WERI-Rb-1 (cell line): Measurements from ENCODE around the gene CTSD.

Experiments used
- DNase-seq: peaks from one replicate; pipeline ENCODE4 v3.0.0-alpha.2; 2020
- H3K27ac ChIP-seq: fragments of 250-450 bp; sonication (Bioruptor Pico); 2 replicates; pipeline ENCODE4 v1.5.1; 2020; ENCODE audit warnings: mild to moderate bottlenecking, moderate library complexity
- H3K27me3 ChIP-seq: fragments of 250-450 bp; sonication (Bioruptor Pico); 2 replicates; pipeline ENCODE4 v1.5.1; 2021; ENCODE audit warnings: mild to moderate bottlenecking, low read depth, moderate library complexity; ENCODE audit not compliant: insufficient read depth, severe bottlenecking
- H3K36me3 ChIP-seq: fragments of 250-450 bp; sonication (Bioruptor Pico); 2 replicates; pipeline ENCODE4 v1.5.1; 2020; ENCODE audit warnings: mild to moderate bottlenecking, moderate library complexity
- H3K4me3 ChIP-seq: 2 replicates; pipeline ENCODE4 v1.5.1; 2011; ENCODE audit warnings: low read depth, mild to moderate bottlenecking, control low read depth, low read length
- H3K9me3 ChIP-seq: fragments of 250-450 bp; sonication (Bioruptor Pico); 2 replicates; pipeline ENCODE4 v1.5.1; 2021; ENCODE audit warnings: mild to moderate bottlenecking, moderate library complexity; ENCODE audit not compliant: severe bottlenecking
- TF ChIP-seq, protein P1 (sequence below): IDR thresholded peaks from 2 replicates; pipeline ENCODE4 v1.5.1; 2011; ENCODE audit warnings: low read depth, mild to moderate bottlenecking, control low read depth, inconsistent platforms, low read length

CTSD gene

DNA sequence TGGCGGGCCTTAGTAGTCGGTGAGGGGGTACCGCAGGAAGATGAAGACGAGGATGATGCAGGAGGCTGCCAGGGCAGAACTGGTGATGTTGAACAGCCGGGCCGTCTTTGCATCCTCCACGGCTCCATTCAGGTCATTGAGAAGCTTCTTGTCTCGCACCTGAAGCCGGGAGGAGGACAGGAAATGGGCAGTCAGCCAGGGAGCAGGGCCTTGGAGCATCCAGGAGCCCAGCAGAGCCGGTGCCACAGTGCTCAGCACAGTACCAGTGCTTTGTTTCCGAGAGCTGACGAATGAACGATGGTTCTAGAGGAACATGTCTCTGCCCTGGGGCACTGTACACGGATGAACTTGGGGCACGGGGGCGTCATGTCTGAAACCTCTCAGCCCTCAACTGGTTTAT lies 28.5 kb downstream of the CTSD start:
- H3K27ac ChIP-seq, result no peak overlapping the region
- TF ChIP-seq, protein P1, sequence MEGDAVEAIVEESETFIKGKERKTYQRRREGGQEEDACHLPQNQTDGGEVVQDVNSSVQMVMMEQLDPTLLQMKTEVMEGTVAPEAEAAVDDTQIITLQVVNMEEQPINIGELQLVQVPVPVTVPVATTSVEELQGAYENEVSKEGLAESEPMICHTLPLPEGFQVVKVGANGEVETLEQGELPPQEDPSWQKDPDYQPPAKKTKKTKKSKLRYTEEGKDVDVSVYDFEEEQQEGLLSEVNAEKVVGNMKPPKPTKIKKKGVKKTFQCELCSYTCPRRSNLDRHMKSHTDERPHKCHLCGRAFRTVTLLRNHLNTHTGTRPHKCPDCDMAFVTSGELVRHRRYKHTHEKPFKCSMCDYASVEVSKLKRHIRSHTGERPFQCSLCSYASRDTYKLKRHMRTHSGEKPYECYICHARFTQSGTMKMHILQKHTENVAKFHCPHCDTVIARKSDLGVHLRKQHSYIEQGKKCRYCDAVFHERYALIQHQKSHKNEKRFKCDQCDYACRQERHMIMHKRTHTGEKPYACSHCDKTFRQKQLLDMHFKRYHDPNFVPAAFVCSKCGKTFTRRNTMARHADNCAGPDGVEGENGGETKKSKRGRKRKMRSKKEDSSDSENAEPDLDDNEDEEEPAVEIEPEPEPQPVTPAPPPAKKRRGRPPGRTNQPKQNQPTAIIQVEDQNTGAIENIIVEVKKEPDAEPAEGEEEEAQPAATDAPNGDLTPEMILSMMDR, result no peak
- no peak overlapping the region for H3K4me3 ChIP-seq
- H3K27me3 ChIP-seq, result peaks cover 88% of the 10 kb centered on the region
- H3K9me3 ChIP-seq, result peaks cover 13% of the 10 kb centered on the region
- H3K36me3 ChIP-seq, result no peaks in the 10 kb centered on the region
- DNase-seq, result no peak

DNA sequence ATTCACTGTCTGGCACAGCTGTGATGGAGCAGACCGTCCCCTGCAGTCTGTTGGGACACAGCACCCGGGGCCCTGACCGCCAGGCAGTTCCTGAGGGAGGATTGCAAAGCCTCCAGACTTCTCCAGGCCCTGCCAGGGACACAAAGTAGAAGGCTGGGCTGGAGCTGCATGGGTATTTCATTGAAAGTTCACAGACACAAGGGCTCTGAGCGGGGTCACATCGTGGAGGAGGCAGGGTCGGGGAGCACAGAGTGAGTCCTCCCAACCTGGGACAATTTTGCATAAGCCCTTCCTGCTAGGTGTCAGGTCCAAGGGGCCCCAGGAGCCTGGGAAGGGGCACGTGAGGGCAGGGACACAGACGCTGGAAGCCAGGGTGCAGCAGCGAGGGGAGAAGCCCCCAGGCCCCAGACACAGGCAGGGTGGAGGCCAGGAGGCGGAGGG lies 29.1 kb downstream of the CTSD start:
- TF ChIP-seq, protein P1, result no peak
- Histone ChIP-seq H3K27me3 (peaks cover 91% of the 10 kb centered on the region), H3K36me3 (no peaks in the 10 kb centered on the region), H3K27ac (no peak overlapping the region), H3K9me3 (peaks cover 13% of the 10 kb centered on the region), H3K4me3 (no peak overlapping the region)
- no peak for DNase-seq

DNA sequence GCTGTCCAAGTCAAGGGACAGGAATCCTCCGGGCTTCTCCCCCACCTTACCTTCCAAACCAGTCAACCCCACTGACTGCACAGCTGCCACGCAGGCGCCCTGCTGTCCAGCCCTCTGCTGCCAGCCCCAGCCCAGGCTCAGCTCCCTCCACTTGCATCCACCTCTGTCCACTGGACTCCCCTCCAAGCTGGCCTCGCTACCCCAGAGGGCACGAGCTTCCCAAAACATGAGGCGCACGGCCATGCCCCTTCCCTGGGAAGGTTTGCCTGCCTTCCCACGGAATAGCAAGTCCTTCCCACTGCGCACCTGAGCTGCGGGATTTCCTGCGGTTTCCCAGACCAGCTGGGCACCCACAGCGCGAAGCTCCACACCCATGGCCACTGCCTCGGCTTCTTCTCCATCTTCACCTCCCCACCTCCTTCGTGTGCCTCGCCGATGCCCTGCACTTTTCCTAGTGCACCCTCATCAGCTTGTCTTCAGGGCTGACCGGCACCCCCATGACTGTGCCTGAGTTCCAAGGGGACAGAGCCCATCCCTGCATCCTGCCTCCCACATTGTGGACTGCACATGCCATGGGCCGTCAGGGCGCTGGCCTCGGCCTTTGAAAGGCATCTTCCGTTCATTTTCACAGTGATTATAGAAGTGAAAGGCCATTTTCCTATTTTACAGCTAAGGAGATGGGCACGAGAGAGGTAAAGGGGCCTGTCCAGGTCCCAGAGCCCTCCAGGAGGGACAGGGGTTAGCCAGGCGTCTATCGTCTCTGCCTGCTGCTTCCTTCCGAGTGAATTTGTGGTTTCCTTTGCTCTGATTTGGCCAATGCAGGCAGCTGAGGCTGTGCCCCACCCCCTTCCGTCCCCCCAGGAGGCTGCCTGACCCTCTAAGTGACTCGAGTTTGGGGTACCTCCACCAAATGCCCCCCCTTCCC lies 29.7 kb downstream of the CTSD start:
- H3K9me3 ChIP-seq, result peaks cover 13% of the 10 kb centered on the region
- DNase-seq, result no peak
- H3K4me3 ChIP-seq, result no peak overlapping the region
- no peaks in the 10 kb centered on the region for H3K36me3 ChIP-seq
- TF ChIP-seq, protein P1, result no peak
- H3K27ac ChIP-seq, result no peak overlapping the region
- H3K27me3 ChIP-seq, result peaks cover 91% of the 10 kb centered on the region

DNA sequence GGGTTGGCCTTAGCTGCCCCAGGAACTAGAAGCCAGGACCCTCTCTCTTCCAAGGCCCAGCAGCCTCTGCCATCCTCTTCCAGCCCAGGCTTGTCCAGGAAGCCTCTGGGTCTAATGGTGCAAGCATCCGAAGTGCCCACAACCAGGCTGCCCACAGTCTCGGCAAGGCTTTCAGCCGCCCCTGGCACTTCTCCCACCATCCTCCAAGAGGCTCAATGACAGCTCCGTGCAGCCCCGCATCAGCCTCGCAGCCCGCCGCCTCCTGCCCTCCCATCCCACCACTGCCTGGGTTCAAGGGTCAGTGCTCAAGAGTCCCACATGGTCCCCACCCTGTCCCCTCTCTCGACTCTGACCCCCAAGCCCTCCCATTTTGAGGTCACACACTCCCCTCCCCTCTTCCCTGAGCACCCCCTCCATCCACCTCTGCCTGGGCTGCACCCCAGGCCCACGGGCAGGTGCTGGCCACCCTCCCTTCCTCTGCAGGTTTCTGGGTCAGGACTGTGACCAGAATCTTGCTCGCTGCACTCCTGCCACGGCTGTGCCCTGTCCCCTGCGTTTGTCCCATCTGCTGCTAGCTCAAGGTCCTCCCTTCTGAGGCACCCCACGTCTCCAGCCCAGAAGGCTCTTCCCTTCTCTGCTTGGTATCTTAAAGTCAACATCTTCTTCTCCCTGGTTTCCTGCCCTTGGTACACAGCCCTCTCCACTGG lies 30.6 kb downstream of the CTSD start:
- DNase-seq, result no peak
- no peaks in the 10 kb centered on the region for H3K36me3 ChIP-seq
- peaks cover 93% of the 10 kb centered on the region for H3K27me3 ChIP-seq
- H3K4me3 ChIP-seq, result no peak overlapping the region
- peaks cover 13% of the 10 kb centered on the region for H3K9me3 ChIP-seq
- TF ChIP-seq, protein P1, result no peak
- no peak overlapping the region for H3K27ac ChIP-seq

DNA sequence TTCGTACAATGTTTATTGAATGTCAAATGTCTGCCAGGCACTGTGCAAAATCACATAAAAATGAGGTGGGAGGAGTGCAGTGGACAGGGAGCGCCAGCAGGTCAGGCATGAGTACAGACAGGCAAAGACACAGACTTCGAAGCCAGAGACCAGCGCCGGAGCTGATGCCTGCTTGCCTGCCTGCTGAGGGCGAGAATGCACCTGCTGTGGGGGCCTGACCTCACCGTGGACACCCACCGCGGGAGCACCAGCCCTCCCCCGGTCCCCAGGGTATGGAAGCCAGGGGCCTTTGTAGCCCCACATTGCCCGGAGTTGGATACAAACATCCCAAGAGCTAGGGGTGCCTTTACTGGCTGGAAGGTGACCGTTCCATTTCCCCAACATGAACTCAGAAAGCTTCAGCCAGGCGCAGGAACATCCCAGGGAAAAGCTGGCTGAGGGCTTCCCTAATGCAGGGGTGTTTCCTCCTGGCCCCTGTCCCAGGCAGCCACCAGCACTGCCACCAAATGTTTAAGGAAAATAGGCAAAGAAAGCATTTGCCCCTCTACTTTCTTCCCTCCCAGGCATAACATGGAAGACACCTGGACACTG lies 31.2 kb downstream of the CTSD start:
- Histone ChIP-seq H3K9me3 (peaks cover 10% of the 10 kb centered on the region), H3K4me3 (no peak overlapping the region), H3K27ac (no peak overlapping the region), H3K36me3 (no peaks in the 10 kb centered on the region), H3K27me3 (peaks cover 94% of the 10 kb centered on the region)
- TF ChIP-seq, protein P1, result no peak
- DNase-seq, result no peak
